ENCODE data around the gene RASGRF1. TPM values are rescaled to one million over a fixed set of nuclear protein-coding genes. Genes with fewer than 3 reads are reported as not detected.

Gene RASGRF1
- total RNA-seq, 2 experiments from 2014 or later, result 3.0 to 4.5 TPM

DNA sequence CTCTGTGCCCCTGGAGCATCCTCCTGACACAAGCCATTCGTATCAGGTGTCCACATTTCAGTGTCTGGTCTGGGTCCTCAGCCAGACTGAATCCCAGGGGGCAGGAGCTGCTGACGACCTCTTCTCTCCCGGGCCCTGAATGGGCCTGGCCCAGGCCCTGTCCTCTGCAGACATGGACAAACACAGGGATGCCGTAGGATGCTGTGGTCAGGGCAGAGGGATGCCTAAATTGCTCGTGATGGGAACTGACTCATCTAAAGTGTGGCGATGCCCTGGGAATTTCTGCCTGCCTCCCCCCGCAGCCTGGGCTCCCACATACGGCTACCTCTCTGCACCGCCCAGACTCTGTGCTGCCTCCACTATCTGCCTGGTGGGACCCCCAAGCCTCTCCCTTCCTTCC lies 87.3 kb downstream of the RASGRF1 start:
- no peaks in the 10 kb centered on the region for H3K9me2 ChIP-seq (ENCODE audit: insufficient read depth, low read length)
- H3K79me2 ChIP-seq (ENCODE audit: insufficient read depth, low read depth, low read length), result no peaks in the 10 kb centered on the region
- H3K4me2 ChIP-seq (ENCODE audit: low read length), result peak overlapping the region; percentile 88
- DNase-seq (ENCODE audit: low spot score), result no peak
- H3K9me3 ChIP-seq (ENCODE audit: low read length), result no peaks in the 10 kb centered on the region
- H2AFZ ChIP-seq (ENCODE audit: low read length), result no peak overlapping the region
- peak overlapping the region; percentile 55 for H3K4me3 ChIP-seq (ENCODE audit: low read depth, low read length, poor library complexity, severe bottlenecking)
- no peaks in the 10 kb centered on the region for H4K20me1 ChIP-seq (ENCODE audit: insufficient read depth, low read length)
- no TSS peak for BruUV-seq (replicated peaks)
- ChIA-PET CTCF (ENCODE audit: unreplicated experiment) (no interaction called here), POLR2A (interaction anchor here (1.2 kb wide), 1 partner anchor 10 kb away, joined by 3 read pairs; no protein-coding TSS in a partner anchor)
- intact Hi-C loops (cut with micrococcal nuclease; ENCODE audit: unreplicated experiment), result loop anchor here (10.0 kb wide), 1 partner anchor 248 kb away; no protein-coding TSS in a partner anchor
- TF ChIP-seq, protein P1, sequence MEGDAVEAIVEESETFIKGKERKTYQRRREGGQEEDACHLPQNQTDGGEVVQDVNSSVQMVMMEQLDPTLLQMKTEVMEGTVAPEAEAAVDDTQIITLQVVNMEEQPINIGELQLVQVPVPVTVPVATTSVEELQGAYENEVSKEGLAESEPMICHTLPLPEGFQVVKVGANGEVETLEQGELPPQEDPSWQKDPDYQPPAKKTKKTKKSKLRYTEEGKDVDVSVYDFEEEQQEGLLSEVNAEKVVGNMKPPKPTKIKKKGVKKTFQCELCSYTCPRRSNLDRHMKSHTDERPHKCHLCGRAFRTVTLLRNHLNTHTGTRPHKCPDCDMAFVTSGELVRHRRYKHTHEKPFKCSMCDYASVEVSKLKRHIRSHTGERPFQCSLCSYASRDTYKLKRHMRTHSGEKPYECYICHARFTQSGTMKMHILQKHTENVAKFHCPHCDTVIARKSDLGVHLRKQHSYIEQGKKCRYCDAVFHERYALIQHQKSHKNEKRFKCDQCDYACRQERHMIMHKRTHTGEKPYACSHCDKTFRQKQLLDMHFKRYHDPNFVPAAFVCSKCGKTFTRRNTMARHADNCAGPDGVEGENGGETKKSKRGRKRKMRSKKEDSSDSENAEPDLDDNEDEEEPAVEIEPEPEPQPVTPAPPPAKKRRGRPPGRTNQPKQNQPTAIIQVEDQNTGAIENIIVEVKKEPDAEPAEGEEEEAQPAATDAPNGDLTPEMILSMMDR (conservative IDR thresholded peaks at IDR 0.05; ENCODE audit: low read length), result no peak
- TF ChIP-seq EZH2phosphoT487 (IDR thresholded peaks at IDR 0.05; ENCODE audit: borderline replicate concordance, low read depth, low read length), result no peak
- no peak overlapping the region for H3K27ac ChIP-seq (ENCODE audit: low read depth, low read length, poor library complexity, severe bottlenecking)
- H3K4me1 ChIP-seq (ENCODE audit: insufficient read depth, low read length, poor library complexity, severe bottlenecking), result peaks cover 59% of the 10 kb centered on the region
- H3K36me3 ChIP-seq (ENCODE audit: insufficient read depth, low read length), result no peaks in the 10 kb centered on the region

DNA sequence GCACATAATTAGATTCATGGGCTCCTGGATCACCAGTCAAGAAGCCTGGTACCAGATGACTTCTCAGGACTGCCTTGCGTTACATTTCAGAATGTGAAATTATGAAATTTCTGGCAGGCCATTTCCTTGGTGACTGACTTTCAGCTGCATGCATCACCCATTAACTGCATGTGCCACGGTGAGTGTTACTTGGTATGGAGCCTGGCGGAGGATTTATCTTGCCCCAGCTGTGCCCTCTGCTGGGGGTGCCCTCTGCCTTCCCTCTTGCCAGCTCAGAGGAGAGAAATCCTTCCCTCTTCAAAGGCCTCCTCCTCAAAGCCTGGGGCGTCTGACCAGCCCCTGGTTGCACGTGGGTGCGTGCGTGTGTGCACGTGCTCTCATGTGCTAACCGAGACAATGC lies 88.0 kb downstream of the RASGRF1 start:
- no peaks in the 10 kb centered on the region for H3K79me2 ChIP-seq (ENCODE audit: insufficient read depth, low read depth, low read length)
- no peaks in the 10 kb centered on the region for H4K20me1 ChIP-seq (ENCODE audit: insufficient read depth, low read length)
- no peak overlapping the region for H3K4me3 ChIP-seq (ENCODE audit: low read depth, low read length, poor library complexity, severe bottlenecking)
- H3K36me3 ChIP-seq (ENCODE audit: insufficient read depth, low read length), result no peaks in the 10 kb centered on the region
- H3K4me2 ChIP-seq (ENCODE audit: low read length), result no peak overlapping the region; the same call in 1 of the 2 replicates
- ChIA-PET CTCF (ENCODE audit: unreplicated experiment) (no interaction called here), POLR2A (no interaction called here)
- no peak overlapping the region for H3K27ac ChIP-seq (ENCODE audit: low read depth, low read length, poor library complexity, severe bottlenecking)
- H3K4me1 ChIP-seq (ENCODE audit: insufficient read depth, low read length, poor library complexity, severe bottlenecking), result peaks cover 53% of the 10 kb centered on the region
- H3K9me3 ChIP-seq (ENCODE audit: low read length), result no peaks in the 10 kb centered on the region
- TF ChIP-seq, protein P1 (conservative IDR thresholded peaks at IDR 0.05; ENCODE audit: low read length), result 0 out of 2 replicates have a peak, but pooled peaks have one; percentile 20
- TF ChIP-seq EZH2phosphoT487 (IDR thresholded peaks at IDR 0.05; ENCODE audit: borderline replicate concordance, low read depth, low read length), result no peak
- no peak overlapping the region for H2AFZ ChIP-seq (ENCODE audit: low read length)
- no peaks in the 10 kb centered on the region for H3K9me2 ChIP-seq (ENCODE audit: insufficient read depth, low read length)
- intact Hi-C loops (cut with micrococcal nuclease; ENCODE audit: unreplicated experiment), result loop anchor here (10.0 kb wide), 1 partner anchor 248 kb away; no protein-coding TSS in a partner anchor
- no TSS peak for BruUV-seq (replicated peaks)
- DNase-seq (ENCODE audit: low spot score), result no peak

DNA sequence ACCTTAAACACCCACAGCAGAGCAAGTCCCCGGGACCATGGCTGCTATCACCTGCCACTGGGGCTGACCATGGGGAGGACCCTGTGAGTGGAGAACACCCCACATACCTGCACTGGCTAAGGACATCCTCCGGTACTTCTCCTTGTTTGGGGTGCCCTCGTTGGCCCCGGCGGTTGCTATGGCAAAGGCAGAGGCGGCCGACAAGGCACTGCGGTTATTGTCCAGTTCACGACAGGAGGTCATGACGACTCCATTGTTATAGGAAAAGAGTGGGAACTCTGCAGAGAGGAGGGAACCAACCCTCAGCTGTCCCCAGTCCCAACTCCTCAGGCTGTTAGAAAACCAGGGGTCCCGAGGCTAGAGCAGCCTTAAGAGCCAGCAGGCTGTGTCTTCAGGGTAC lies 90.9 kb downstream of the RASGRF1 start:
- no peak for DNase-seq (ENCODE audit: low spot score)
- ChIA-PET CTCF (ENCODE audit: unreplicated experiment) (no interaction called here), POLR2A (interaction anchor here (1.3 kb wide), 1 partner anchor 11 kb away, joined by 5 read pairs; no protein-coding TSS in a partner anchor)
- no TSS peak for BruUV-seq (replicated peaks)
- no peaks in the 10 kb centered on the region for H4K20me1 ChIP-seq (ENCODE audit: insufficient read depth, low read length)
- no peak overlapping the region for H3K4me3 ChIP-seq (ENCODE audit: low read depth, low read length, poor library complexity, severe bottlenecking)
- no peaks in the 10 kb centered on the region for H3K9me3 ChIP-seq (ENCODE audit: low read length)
- H3K9me2 ChIP-seq (ENCODE audit: insufficient read depth, low read length), result no peaks in the 10 kb centered on the region
- peaks cover 24% of the 10 kb centered on the region for H3K4me1 ChIP-seq (ENCODE audit: insufficient read depth, low read length, poor library complexity, severe bottlenecking)
- no peak overlapping the region for H2AFZ ChIP-seq (ENCODE audit: low read length)
- no peaks in the 10 kb centered on the region for H3K36me3 ChIP-seq (ENCODE audit: insufficient read depth, low read length)
- no peaks in the 10 kb centered on the region for H3K79me2 ChIP-seq (ENCODE audit: insufficient read depth, low read depth, low read length)
- H3K4me2 ChIP-seq (ENCODE audit: low read length), result no peak overlapping the region
- intact Hi-C loops (cut with micrococcal nuclease; ENCODE audit: unreplicated experiment), result loop anchor here (10.0 kb wide), 1 partner anchor 245 kb away; no protein-coding TSS in a partner anchor
- TF ChIP-seq, protein P1 (conservative IDR thresholded peaks at IDR 0.05; ENCODE audit: low read length), result no peak
- no peak for TF ChIP-seq EZH2phosphoT487 (IDR thresholded peaks at IDR 0.05; ENCODE audit: borderline replicate concordance, low read depth, low read length)
- H3K27ac ChIP-seq (ENCODE audit: low read depth, low read length, poor library complexity, severe bottlenecking), result no peak overlapping the region

Data from OCI-LY7 (cell line).